ENCODE results near the gene MYBBP1A. TPM values are rescaled to one million over a fixed set of nuclear protein-coding genes. Genes with fewer than 3 reads are reported as not detected.
"Not testable (repeated sequence)": the region's sequence is repeated elsewhere in the genome, so short reads cannot be mapped to it uniquely, and the experiment has no call there.

The MYBBP1A gene
- total and polyA plus RNA-seq, 8 donors = 21.8 to 93.1 (median 35.5) TPM

DNA sequence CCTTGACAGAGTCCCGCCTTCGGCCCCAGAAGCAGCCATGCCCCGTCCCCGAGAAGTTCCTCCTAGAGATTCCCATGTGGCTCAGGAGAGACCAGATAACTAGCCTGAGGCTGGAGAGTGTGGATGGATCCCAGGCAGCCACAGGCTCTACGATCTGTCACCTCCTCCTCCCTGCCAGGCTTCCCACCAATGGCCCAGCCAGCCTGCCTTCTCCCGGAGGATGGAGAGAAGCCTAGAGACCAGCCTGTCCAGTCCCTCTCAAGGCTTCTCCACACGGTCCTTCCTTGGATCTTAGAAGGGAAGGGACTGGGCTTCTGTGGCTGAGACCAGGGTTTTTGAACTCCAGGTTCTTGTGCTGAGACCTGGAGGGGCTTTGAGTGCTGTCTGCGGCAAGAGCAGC lies 27.5 kb upstream of the MYBBP1A start:
- TF ChIP-seq CTCF (IDR thresholded peaks at IDR 0.05) = no peak
- peaks cover 0 to 8% (median 0%) of the 10 kb centered on the region in 3 donors for H3K4me1 ChIP-seq
- intact Hi-C loops (cut with DNase I) = no loop called here
- FAIRE-seq = no peak
- ATAC-seq = no peak
- H3K27me3 ChIP-seq = peaks cover 0 to 5% (median 0%) of the 10 kb centered on the region in 4 donors
- 70 to 81% methylated on average over 8 of the region's 8 CpGs for WGBS, 2 donors
- H3K9me3 ChIP-seq = no peaks in the 10 kb centered on the region
- H3K4me3 ChIP-seq = no peak overlapping the region
- H3K27ac ChIP-seq = no peak overlapping the region
- DNase-seq = no peak
- no peaks in the 10 kb centered on the region for H3K36me3 ChIP-seq

GRCh38 chr17:4582101-4582501 lies 26.9 kb upstream of the MYBBP1A start:
- H3K27ac ChIP-seq = no peak overlapping the region
- intact Hi-C loops (cut with DNase I) = no loop called here
- DNase-seq (peak in 1 of 6 donors; percentile 44), FAIRE-seq (no peak), ATAC-seq (no peak)
- 40 to 53% methylated on average over 7 of the region's 7 CpGs for WGBS, 2 donors
- TF ChIP-seq CTCF (IDR thresholded peaks at IDR 0.05) = no peak
- H3K9me3 ChIP-seq = no peaks in the 10 kb centered on the region
- no peaks in the 10 kb centered on the region for H3K36me3 ChIP-seq
- peaks cover 0 to 8% (median 0%) of the 10 kb centered on the region in 3 donors for H3K4me1 ChIP-seq
- H3K27me3 ChIP-seq = peaks cover 0 to 5% (median 0%) of the 10 kb centered on the region in 4 donors
- H3K4me3 ChIP-seq = no peak overlapping the region

DNA sequence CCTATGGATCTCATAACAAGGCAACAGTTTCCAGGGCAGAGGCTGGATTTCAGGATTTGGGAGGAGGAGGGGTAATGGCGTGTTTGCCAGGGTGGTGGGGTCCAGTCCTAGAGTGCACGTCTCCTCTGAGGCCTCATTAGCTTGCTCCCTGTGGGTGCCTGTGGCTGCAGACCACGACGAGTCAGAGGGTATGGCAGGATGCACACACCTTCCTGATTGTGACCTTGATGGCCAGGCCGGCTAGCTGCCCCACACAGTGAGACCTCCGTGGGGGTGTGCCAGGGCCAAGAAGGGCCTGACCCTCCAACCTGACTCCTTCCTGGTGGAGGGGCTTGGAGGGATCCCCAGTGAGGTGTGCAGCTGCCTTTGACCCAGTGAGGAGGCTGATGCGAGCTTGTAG lies 25.1 kb upstream of the MYBBP1A start:
- no peak overlapping the region for H3K27ac ChIP-seq
- 41 to 44% methylated on average over 7 of the region's 7 CpGs for WGBS, 2 donors
- intact Hi-C loops (cut with DNase I) = no loop called here
- H3K4me1 ChIP-seq = peaks cover 0 to 8% (median 0%) of the 10 kb centered on the region in 3 donors
- no peaks in the 10 kb centered on the region for H3K36me3 ChIP-seq
- FAIRE-seq (no peak), DNase-seq (no peak), ATAC-seq (no peak)
- no peaks in the 10 kb centered on the region for H3K9me3 ChIP-seq
- TF ChIP-seq CTCF (IDR thresholded peaks at IDR 0.05) = no peak
- no peak overlapping the region for H3K4me3 ChIP-seq
- peaks cover 0 to 5% (median 0%) of the 10 kb centered on the region in 4 donors for H3K27me3 ChIP-seq

- no peak overlapping the region for H3K27ac ChIP-seq
- H3K27me3 ChIP-seq = peaks cover 0 to 5% (median 0%) of the 10 kb centered on the region in 4 donors
- intact Hi-C loops (cut with DNase I) = no loop called here
- no peak for ATAC-seq
- H3K4me1 ChIP-seq = peaks cover 0 to 8% (median 0%) of the 10 kb centered on the region in 3 donors
- FAIRE-seq = no peak
- DNase-seq = no peak
- no peaks in the 10 kb centered on the region for H3K9me3 ChIP-seq
- no peak overlapping the region for H3K4me3 ChIP-seq
- H3K36me3 ChIP-seq = no peaks in the 10 kb centered on the region
- WGBS, 2 donors = 67 to 73% methylated on average over 11 of the region's 11 CpGs
- TF ChIP-seq CTCF (IDR thresholded peaks at IDR 0.05) = no peak
Observed at GRCh38 chr17:4579678-4580077, 24.5 kb upstream of the MYBBP1A start.

- H3K27me3 ChIP-seq; FAIRE-seq; H3K4me3 ChIP-seq; H3K36me3 ChIP-seq; H3K9me3 ChIP-seq; H3K27ac ChIP-seq; ATAC-seq; intact Hi-C loops (cut with DNase I); DNase-seq; H3K4me1 ChIP-seq: not testable (repeated sequence)
- WGBS, 2 donors = 90 to 95% methylated on average over 19 to 24 of the region's 24 CpGs
Observed at GRCh38 chr17:4578349-4578748, 23.2 kb upstream of the MYBBP1A start.

All from pancreas (tissue), 10 donors.